D341Med (cell line): ENCODE results near the gene ZNF185.

ENCODE experiments used
- DNase-seq: peaks from one replicate; pipeline ENCODE4 v3.0.0; 2012; ENCODE audit warnings: low spot score

Gene ZNF185

GRCh38 chrX:152917656-152918579 lies 20.1 kb downstream of the ZNF185 start:
- no peak for DNase-seq

- DNase-seq: no peak
These were observed 20.8 kb downstream of the ZNF185 start for GRCh38 chrX:152918707-152919106.

- DNase-seq: no peak
These were observed 25.7 kb downstream of the ZNF185 start for GRCh38 chrX:152923599-152923998.

GRCh38 chrX:152925835-152926234 lies 28.0 kb downstream of the ZNF185 start:
- no peak for DNase-seq

- DNase-seq: peak; percentile 71
These were observed 28.4 kb downstream of the ZNF185 start for GRCh38 chrX:152926279-152926678.

- no peak for DNase-seq
These were observed 29.1 kb downstream of the ZNF185 start for GRCh38 chrX:152926923-152927322.

GRCh38 chrX:152927858-152928760 lies 30.2 kb downstream of the ZNF185 start:
- DNase-seq: no peak

GRCh38 chrX:152928761-152929400 lies 31.0 kb downstream of the ZNF185 start:
- no peak for DNase-seq

GRCh38 chrX:152929898-152930297 lies 32.0 kb downstream of the ZNF185 start:
- no peak for DNase-seq

- no peak for DNase-seq
These were observed 32.6 kb downstream of the ZNF185 start for GRCh38 chrX:152930516-152930915.

GRCh38 chrX:152932144-152932543 lies 34.3 kb downstream of the ZNF185 start:
- DNase-seq: no peak

- no peak for DNase-seq
These were observed 34.8 kb downstream of the ZNF185 start for GRCh38 chrX:152932598-152933175.

GRCh38 chrX:152936306-152936705 lies 38.4 kb downstream of the ZNF185 start:
- DNase-seq: no peak

- DNase-seq: no peak
These were observed 39.4 kb downstream of the ZNF185 start for GRCh38 chrX:152937236-152937635.

- peak; percentile 93 for DNase-seq
These were observed 43.6 kb downstream of the ZNF185 start for GRCh38 chrX:152941328-152942076.

GRCh38 chrX:152942077-152942442 lies 44.2 kb downstream of the ZNF185 start:
- DNase-seq: no peak

- DNase-seq: no peak
These were observed 46.0 kb downstream of the ZNF185 start for GRCh38 chrX:152943826-152944225.

- no peak for DNase-seq
These were observed 47.4 kb downstream of the ZNF185 start for GRCh38 chrX:152945021-152945979.

GRCh38 chrX:152946681-152947080 lies 48.8 kb downstream of the ZNF185 start:
- DNase-seq: no peak
